ENCODE measurements around the gene TPST1.
"Not testable (repeated sequence)": the region's sequence is repeated elsewhere in the genome, so short reads cannot be mapped to it uniquely, and the experiment has no call there.

TPST1 gene

DNA sequence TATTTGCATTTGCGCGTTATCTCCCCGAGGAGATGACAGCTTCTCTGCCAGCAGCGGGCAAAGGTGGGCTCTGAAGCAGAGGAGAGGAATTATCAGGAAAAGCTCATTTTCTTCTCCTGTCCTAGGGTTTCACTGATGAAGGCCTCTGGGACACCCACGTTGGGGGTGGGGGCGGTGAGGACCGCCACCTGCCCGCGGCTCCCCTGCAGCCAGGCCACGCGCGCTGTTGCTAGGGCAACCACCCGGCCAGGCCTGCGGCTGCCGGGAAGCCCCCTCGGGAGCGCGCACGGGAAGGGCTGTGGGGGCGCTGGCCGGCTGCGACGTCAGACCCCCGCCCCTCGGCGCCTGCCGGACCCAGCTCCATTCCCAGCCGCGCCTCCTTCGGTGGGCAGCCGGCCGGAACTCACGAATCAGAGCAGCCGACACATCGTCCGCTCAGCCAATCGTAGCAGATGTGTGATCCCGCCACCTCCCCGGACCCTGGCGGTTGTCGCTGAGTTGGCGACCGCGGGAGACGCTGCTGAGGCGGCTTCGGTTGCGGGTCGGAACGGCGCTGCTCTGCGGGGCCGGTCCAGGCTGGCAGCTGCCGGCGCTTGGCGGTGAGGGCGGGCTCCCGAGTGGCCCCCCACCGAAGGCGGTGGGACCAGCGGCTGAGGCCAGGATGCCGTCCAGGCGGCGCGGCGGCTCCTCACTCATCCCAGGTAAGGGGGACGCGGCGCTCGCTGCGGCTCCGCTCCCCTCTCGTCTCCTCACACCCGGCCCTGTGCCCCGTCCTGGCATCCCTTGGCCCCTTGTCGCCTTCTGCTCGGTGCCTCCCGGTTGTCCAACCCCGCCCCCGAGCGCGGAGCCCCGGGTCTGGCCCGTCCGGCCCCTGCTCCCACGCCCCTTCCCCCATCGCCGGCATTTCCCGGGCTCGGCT, at the start of gene TPST1:
Gene TPST1, plus strand, starts transcription at position 513 of the 919 bp plus-strand sequence. CDS start 35,092 bp downstream, outside the sequence.
- TF ChIP-seq, protein P1, sequence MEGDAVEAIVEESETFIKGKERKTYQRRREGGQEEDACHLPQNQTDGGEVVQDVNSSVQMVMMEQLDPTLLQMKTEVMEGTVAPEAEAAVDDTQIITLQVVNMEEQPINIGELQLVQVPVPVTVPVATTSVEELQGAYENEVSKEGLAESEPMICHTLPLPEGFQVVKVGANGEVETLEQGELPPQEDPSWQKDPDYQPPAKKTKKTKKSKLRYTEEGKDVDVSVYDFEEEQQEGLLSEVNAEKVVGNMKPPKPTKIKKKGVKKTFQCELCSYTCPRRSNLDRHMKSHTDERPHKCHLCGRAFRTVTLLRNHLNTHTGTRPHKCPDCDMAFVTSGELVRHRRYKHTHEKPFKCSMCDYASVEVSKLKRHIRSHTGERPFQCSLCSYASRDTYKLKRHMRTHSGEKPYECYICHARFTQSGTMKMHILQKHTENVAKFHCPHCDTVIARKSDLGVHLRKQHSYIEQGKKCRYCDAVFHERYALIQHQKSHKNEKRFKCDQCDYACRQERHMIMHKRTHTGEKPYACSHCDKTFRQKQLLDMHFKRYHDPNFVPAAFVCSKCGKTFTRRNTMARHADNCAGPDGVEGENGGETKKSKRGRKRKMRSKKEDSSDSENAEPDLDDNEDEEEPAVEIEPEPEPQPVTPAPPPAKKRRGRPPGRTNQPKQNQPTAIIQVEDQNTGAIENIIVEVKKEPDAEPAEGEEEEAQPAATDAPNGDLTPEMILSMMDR (IDR thresholded peaks at IDR 0.05; ENCODE audit: borderline replicate concordance, control extremely low read depth, extremely low read depth, insufficient read depth, missing control alignments) = peak; percentile 47
- in situ Hi-C loops (cut with MboI; ENCODE audit: low sequenced_read_pairs, unreplicated experiment) = no loop called here
- peak; percentile 99 for DNase-seq (ENCODE audit: low spot score)

DNA sequence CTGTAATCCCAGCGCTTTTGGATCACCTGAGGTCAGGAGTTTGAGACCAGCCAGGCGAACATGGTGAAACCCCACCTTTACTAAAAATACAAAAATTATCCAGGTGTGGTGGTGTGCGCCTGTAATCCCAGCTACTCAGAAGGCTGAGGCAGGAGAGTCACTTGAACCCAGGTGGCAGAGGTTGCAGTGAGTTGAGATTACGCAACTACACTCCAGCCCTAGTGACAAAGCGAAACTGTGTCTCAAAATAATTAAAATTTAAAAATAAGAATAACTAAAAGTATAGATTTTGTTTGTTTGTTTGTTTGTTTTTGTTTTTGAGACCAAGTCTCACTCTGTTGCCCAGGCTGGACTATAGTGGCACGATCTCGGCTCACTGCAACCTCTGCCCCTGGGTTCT, 49.1 kb upstream of the TPST1 start:
- in situ Hi-C loops (cut with MboI; ENCODE audit: low sequenced_read_pairs, unreplicated experiment); DNase-seq (ENCODE audit: low spot score): not testable (repeated sequence)

DNA sequence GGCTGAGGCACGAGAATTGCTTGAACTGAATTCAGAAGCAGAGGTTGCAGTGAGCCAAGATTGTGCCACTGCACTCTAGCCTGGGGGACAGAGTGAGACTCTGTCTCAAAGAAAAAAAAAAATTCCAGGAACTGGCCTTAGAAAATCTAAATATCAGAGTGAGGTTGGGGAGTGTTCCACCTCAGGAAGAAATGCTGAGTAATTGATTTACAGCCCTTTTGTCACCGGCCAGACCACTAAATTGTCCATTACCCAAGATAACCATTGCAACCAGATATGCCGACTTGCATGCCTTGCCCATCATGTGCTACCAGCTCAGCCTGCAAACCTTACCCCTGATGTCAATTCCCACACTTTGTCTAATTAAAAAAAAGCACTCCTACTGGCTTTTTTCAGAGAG, 48.1 kb upstream of the TPST1 start:
- in situ Hi-C loops (cut with MboI; ENCODE audit: low sequenced_read_pairs, unreplicated experiment) = no loop called here
- TF ChIP-seq, protein P1 (IDR thresholded peaks at IDR 0.05; ENCODE audit: borderline replicate concordance, control extremely low read depth, extremely low read depth, insufficient read depth, missing control alignments) = no peak
- DNase-seq (ENCODE audit: low spot score) = no peak

DNA sequence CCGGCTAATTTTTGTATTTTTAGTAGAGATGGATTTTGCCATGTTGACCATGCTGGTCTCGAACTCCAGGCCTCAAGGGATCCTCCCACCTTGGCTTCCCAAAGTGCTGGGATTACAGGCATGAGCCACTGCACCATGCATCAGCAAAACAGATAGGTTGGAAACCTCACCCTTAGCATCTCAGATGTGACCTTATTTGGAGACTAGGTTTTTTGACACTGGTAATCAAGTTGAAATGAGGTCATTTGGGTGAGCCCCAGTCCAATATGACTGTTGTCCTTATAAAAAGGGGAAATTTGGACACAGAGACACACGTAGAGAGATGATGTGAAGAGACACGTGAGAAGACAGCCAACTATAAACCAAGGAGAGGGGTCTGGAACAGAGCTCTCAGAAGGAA, 42.5 kb upstream of the TPST1 start:
- TF ChIP-seq, protein P1 (IDR thresholded peaks at IDR 0.05; ENCODE audit: borderline replicate concordance, control extremely low read depth, extremely low read depth, insufficient read depth, missing control alignments) = no peak
- no peak for DNase-seq (ENCODE audit: low spot score)
- in situ Hi-C loops (cut with MboI; ENCODE audit: low sequenced_read_pairs, unreplicated experiment) = no loop called here

DNA sequence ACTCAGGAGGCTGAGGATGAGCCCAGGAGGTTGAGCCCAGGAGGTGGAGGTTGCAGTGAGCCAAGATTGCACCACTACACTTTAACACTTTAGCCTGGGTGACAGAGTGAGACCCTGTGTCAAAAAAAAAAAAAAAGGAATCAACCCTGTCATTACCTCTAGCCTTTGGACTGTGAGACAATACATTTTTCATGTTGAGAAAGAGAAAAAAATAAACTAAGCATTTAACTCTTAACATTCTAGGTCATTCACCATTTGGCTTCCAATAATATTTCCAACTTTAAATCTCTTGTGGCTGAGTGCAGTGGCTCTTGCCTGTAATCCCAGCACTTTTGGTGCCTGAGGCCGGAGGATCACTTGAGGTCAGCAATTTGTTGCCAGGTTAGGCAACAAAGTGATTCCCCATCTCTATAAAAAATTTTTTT, 41.9 kb upstream of the TPST1 start:
- DNase-seq (ENCODE audit: low spot score) = no peak
- in situ Hi-C loops (cut with MboI; ENCODE audit: low sequenced_read_pairs, unreplicated experiment) = no loop called here
- TF ChIP-seq, protein P1 (IDR thresholded peaks at IDR 0.05; ENCODE audit: borderline replicate concordance, control extremely low read depth, extremely low read depth, insufficient read depth, missing control alignments) = no peak

DNA sequence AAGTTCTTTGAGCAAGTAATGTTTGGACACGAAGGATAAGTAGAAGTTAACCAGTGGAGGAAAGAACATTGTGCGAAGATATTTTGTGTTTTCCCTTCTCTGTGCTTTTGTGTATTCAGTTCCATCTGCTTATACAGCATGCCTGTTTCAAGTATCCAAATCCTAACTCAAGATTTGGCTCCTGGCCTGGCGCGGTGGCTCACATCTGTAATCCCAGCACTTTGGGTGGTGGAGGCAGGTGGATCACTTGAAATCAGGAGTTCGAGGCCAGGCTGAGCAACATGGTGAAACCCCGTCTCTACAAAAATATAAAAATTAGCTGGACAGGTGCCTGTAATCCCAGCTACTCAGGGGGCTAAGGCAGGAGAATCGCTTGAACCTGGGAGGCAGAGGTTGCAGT, 40.8 kb upstream of the TPST1 start:
- in situ Hi-C loops (cut with MboI; ENCODE audit: low sequenced_read_pairs, unreplicated experiment) = no loop called here
- no peak for DNase-seq (ENCODE audit: low spot score)

More for the DNA sequence above, 40.8 kb upstream of the TPST1 start:
- TF ChIP-seq, protein P1 (IDR thresholded peaks at IDR 0.05; ENCODE audit: borderline replicate concordance, control extremely low read depth, extremely low read depth, insufficient read depth, missing control alignments) = no peak

Data from GM13976 (cell line).